GM12878 (cell line): ENCODE results near the gene SAMD7. TPM values are rescaled to one million over a fixed set of nuclear protein-coding genes. Genes with fewer than 3 reads are reported as not detected.
A peak's percentile ranks its signal among the peaks of the same experiment; 100 is the strongest.

ENCODE experiments used
- BCL11A ChIP-seq: IDR thresholded peaks from 2 replicates; pipeline ENCODE4 v1.6.1; 2011; ENCODE audit warnings: low read depth, low read length
- BMI1 ChIP-seq: fragments of 450-650 bp; IDR thresholded peaks from 2 replicates; pipeline ENCODE4 v1.6.1; 2016; ENCODE audit warnings: mild to moderate bottlenecking, moderate library complexity, borderline replicate concordance
- CBFB ChIP-seq: IDR thresholded peaks from 2 replicates; pipeline ENCODE4 v1.6.1; 2016; ENCODE audit warnings: antibody characterized with exemption, low read depth
- CBX5 ChIP-seq: sonication (generic); IDR thresholded peaks from 2 replicates; pipeline ENCODE4 v1.6.1; 2016; ENCODE audit warnings: low read depth, moderate library complexity, mild to moderate bottlenecking, inconsistent platforms
- CEBPB ChIP-seq, 2 experiments: fragments of 150-350 bp in 1 of 2; IDR thresholded peaks; 2 replicates each; pipeline ENCODE4 v1.6.1; 2012 to 2014; ENCODE audit warnings: low read depth in 2 of 2, low read length in 2 of 2, borderline replicate concordance in 1 of 2, inconsistent platforms in 1 of 2
- MTA2 ChIP-seq: fragments of 450-650 bp; IDR thresholded peaks from 2 replicates; pipeline ENCODE4 v1.6.1; 2016; ENCODE audit warnings: low read depth, mild to moderate bottlenecking, moderate library complexity
- NKRF ChIP-seq: fragments of 450-650 bp; conservative IDR thresholded peaks from 2 replicates; pipeline ENCODE4 v1.6.1; 2017; ENCODE audit warnings: mild to moderate bottlenecking, moderate library complexity
- POLR2A ChIP-seq: IDR thresholded peaks from 2 replicates; pipeline ENCODE4 v1.6.1; 2011; ENCODE audit warnings: low read depth, mild to moderate bottlenecking, low read length
- POLR2AphosphoS5 ChIP-seq: IDR thresholded peaks from 2 replicates; pipeline ENCODE4 v1.6.1; 2011; ENCODE audit warnings: mild to moderate bottlenecking, low read length, inconsistent platforms
- TBL1XR1 ChIP-seq: IDR thresholded peaks from 2 replicates; pipeline ENCODE4 v1.6.1; 2012; ENCODE audit warnings: low read depth, low read length, improper control_type of control experiment
- ZBED1 ChIP-seq: IDR thresholded peaks from 2 replicates; pipeline ENCODE4 v1.6.1; 2016; ENCODE audit warnings: borderline replicate concordance
- ZNF217 ChIP-seq: fragments of 450-650 bp; IDR thresholded peaks from 2 replicates; pipeline ENCODE4 v1.6.1; 2017; ENCODE audit warnings: antibody characterized with exemption, mild to moderate bottlenecking
- ZNF622 ChIP-seq: fragments of 450-650 bp; IDR thresholded peaks from 2 replicates; pipeline ENCODE4 v1.6.1; 2017; ENCODE audit warnings: mild to moderate bottlenecking, inconsistent platforms
- polyA plus RNA-seq, 11 experiments: library from polyadenylated mRNA; depleted of rRNA in 4 of 11; unstranded in 6 of 11; stranded (reverse) in 5 of 11; fragments of >200 nt; fragmentation: Nextera tagmentation in 4 of 11; fragmentation: Illumina TruSeq in 1 of 11; extraction: Ambion mirVana in 4 of 11; extraction: Trizol in 1 of 11; gene quantifications; 1 replicate in 1 of 11; 2 replicates in 10 of 11; pipeline versions ENCODE4 v1.2.1 to v1.2.3, GENCODE V29; 2011 to 2016; ENCODE audit warnings: inconsistent platforms in 2 of 11, missing spikeins in 2 of 11, low read depth in 1 of 11
- total RNA-seq, 4 experiments: library from RNA; depleted of rRNA in 3 of 4; stranded (reverse); fragments of >200 nt in 3 of 4; fragmentation: Illumina TruSeq in 1 of 4; extraction: Trizol in 1 of 4; gene quantifications; 2 replicates each; pipeline versions ENCODE4 v1.2.1 to v1.2.3, GENCODE V29; 2013 to 2021
- TF ChIP-seq, protein P1 (sequence below): fragments of 450-650 bp; IDR thresholded peaks from 2 replicates; pipeline ENCODE4 v1.6.1; 2016; ENCODE audit warnings: mild to moderate bottlenecking, moderate library complexity, borderline replicate concordance
- TF ChIP-seq, protein P2 (sequence below): IDR thresholded peaks from 2 replicates; pipeline ENCODE4 v1.6.1; 2012; ENCODE audit warnings: low read depth, low read length, improper control_type of control experiment
- TF ChIP-seq, protein P3 (sequence below): fragments of 450-650 bp; IDR thresholded peaks from 2 replicates; pipeline ENCODE4 v1.6.1; 2017; ENCODE audit warnings: mild to moderate bottlenecking, moderate library complexity
- TF ChIP-seq, protein P4 (sequence below): fragments of 450-650 bp; IDR thresholded peaks from 2 replicates; pipeline ENCODE4 v1.6.1; 2017; ENCODE audit warnings: mild to moderate bottlenecking, low read depth, inconsistent platforms; ENCODE audit not compliant: poor library complexity, severe bottlenecking

SAMD7 gene
- total and polyA plus RNA-seq, 10 of the 15 experiments (the other 5 are each of a cell fraction or from before 2014, with no cell fraction given): 0.03 to 0.11 (median 0.07) TPM; not detected in 3

DNA sequence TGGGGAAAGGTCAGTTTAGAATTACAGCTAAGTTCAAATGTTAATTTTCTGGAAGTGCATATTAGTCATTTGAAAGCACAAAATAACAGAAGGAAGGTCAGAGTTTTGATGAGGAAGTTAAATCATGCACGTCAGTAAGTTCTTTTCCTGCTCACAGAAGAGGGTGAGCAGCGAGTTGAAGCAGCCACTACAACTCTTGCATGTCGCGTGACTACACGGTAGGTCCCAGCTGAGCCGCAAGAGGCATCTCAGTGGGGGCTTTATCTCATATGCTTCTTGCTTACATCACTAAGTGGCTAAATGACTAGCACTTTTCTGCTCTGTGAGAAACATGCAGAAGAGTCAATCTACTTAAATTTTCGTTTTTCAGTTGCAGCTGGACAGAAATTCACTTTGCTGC lies 33.9 kb downstream of the SAMD7 start (continued):
- TF ChIP-seq, protein P1, sequence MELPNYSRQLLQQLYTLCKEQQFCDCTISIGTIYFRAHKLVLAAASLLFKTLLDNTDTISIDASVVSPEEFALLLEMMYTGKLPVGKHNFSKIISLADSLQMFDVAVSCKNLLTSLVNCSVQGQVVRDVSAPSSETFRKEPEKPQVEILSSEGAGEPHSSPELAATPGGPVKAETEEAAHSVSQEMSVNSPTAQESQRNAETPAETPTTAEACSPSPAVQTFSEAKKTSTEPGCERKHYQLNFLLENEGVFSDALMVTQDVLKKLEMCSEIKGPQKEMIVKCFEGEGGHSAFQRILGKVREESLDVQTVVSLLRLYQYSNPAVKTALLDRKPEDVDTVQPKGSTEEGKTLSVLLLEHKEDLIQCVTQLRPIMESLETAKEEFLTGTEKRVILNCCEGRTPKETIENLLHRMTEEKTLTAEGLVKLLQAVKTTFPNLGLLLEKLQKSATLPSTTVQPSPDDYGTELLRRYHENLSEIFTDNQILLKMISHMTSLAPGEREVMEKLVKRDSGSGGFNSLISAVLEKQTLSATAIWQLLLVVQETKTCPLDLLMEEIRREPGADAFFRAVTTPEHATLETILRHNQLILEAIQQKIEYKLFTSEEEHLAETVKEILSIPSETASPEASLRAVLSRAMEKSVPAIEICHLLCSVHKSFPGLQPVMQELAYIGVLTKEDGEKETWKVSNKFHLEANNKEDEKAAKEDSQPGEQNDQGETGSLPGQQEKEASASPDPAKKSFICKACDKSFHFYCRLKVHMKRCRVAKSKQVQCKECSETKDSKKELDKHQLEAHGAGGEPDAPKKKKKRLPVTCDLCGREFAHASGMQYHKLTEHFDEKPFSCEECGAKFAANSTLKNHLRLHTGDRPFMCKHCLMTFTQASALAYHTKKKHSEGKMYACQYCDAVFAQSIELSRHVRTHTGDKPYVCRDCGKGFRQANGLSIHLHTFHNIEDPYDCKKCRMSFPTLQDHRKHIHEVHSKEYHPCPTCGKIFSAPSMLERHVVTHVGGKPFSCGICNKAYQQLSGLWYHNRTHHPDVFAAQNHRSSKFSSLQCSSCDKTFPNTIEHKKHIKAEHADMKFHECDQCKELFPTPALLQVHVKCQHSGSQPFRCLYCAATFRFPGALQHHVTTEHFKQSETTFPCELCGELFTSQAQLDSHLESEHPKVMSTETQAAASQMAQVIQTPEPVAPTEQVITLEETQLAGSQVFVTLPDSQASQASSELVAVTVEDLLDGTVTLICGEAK: no peak
- peak in 1 of 2 experiments; percentile 94; a peak in 2 of 4 replicates for TF ChIP-seq CEBPB (IDR thresholded peaks at IDR 0.05; ENCODE audit: borderline replicate concordance in 1 of 2, low read depth in 2 of 2, low read length in 2 of 2)
- TF ChIP-seq ZNF622: no peak
- TF ChIP-seq BMI1: peak; percentile 46; the same call in 1 of the 2 replicates
- TF ChIP-seq POLR2A: peak; percentile 45; the same call in 1 of the 2 replicates
- TF ChIP-seq MTA2: peak; percentile 88; the same call in 1 of the 2 replicates
- peak; percentile 43; the same call in 1 of the 2 replicates for TF ChIP-seq TBL1XR1
- 0 out of 2 replicates have a peak, but pooled peaks have one; percentile 27 for TF ChIP-seq POLR2AphosphoS5
- TF ChIP-seq, protein P2, sequence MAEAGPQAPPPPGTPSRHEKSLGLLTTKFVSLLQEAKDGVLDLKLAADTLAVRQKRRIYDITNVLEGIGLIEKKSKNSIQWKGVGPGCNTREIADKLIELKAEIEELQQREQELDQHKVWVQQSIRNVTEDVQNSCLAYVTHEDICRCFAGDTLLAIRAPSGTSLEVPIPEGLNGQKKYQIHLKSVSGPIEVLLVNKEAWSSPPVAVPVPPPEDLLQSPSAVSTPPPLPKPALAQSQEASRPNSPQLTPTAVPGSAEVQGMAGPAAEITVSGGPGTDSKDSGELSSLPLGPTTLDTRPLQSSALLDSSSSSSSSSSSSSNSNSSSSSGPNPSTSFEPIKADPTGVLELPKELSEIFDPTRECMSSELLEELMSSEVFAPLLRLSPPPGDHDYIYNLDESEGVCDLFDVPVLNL: no peak
- TF ChIP-seq CBFB: peak; percentile 84
- TF ChIP-seq, protein P3, sequence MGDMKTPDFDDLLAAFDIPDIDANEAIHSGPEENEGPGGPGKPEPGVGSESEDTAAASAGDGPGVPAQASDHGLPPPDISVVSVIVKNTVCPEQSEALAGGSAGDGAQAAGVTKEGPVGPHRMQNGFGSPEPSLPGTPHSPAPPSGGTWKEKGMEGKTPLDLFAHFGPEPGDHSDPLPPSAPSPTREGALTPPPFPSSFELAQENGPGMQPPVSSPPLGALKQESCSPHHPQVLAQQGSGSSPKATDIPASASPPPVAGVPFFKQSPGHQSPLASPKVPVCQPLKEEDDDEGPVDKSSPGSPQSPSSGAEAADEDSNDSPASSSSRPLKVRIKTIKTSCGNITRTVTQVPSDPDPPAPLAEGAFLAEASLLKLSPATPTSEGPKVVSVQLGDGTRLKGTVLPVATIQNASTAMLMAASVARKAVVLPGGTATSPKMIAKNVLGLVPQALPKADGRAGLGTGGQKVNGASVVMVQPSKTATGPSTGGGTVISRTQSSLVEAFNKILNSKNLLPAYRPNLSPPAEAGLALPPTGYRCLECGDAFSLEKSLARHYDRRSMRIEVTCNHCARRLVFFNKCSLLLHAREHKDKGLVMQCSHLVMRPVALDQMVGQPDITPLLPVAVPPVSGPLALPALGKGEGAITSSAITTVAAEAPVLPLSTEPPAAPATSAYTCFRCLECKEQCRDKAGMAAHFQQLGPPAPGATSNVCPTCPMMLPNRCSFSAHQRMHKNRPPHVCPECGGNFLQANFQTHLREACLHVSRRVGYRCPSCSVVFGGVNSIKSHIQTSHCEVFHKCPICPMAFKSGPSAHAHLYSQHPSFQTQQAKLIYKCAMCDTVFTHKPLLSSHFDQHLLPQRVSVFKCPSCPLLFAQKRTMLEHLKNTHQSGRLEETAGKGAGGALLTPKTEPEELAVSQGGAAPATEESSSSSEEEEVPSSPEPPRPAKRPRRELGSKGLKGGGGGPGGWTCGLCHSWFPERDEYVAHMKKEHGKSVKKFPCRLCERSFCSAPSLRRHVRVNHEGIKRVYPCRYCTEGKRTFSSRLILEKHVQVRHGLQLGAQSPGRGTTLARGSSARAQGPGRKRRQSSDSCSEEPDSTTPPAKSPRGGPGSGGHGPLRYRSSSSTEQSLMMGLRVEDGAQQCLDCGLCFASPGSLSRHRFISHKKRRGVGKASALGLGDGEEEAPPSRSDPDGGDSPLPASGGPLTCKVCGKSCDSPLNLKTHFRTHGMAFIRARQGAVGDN: peak; percentile 67; the same call in 1 of the 2 replicates
- TF ChIP-seq NKRF: no peak
- TF ChIP-seq ZNF217: peak; percentile 70; the same call in 1 of the 2 replicates
- peak; percentile 98 for TF ChIP-seq BCL11A
- TF ChIP-seq ZBED1: peak; percentile 94
- peak; percentile 97 for TF ChIP-seq CBX5
- TF ChIP-seq, protein P4, sequence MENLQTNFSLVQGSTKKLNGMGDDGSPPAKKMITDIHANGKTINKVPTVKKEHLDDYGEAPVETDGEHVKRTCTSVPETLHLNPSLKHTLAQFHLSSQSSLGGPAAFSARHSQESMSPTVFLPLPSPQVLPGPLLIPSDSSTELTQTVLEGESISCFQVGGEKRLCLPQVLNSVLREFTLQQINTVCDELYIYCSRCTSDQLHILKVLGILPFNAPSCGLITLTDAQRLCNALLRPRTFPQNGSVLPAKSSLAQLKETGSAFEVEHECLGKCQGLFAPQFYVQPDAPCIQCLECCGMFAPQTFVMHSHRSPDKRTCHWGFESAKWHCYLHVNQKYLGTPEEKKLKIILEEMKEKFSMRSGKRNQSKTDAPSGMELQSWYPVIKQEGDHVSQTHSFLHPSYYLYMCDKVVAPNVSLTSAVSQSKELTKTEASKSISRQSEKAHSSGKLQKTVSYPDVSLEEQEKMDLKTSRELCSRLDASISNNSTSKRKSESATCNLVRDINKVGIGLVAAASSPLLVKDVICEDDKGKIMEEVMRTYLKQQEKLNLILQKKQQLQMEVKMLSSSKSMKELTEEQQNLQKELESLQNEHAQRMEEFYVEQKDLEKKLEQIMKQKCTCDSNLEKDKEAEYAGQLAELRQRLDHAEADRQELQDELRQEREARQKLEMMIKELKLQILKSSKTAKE: peak; percentile 85
- TF ChIP-seq, all 136 proteins: peak for 59
